GM18505 (cell line): ENCODE results near the gene RPTOR.

Experiments used
- ATAC-seq: cut with Tn5 transposase; IDR thresholded peaks from one replicate; pipeline ENCODE4 v1.9.1; 2021; ENCODE audit not compliant: unreplicated experiment
- POLR2A ChIP-seq: IDR thresholded peaks from 4 replicates; pipeline ENCODE4 v1.6.1; 2011; ENCODE audit warnings: borderline replicate concordance; ENCODE audit not compliant: insufficient read depth, insufficient read length; ENCODE audit errors: extremely low read depth

The RPTOR gene

DNA sequence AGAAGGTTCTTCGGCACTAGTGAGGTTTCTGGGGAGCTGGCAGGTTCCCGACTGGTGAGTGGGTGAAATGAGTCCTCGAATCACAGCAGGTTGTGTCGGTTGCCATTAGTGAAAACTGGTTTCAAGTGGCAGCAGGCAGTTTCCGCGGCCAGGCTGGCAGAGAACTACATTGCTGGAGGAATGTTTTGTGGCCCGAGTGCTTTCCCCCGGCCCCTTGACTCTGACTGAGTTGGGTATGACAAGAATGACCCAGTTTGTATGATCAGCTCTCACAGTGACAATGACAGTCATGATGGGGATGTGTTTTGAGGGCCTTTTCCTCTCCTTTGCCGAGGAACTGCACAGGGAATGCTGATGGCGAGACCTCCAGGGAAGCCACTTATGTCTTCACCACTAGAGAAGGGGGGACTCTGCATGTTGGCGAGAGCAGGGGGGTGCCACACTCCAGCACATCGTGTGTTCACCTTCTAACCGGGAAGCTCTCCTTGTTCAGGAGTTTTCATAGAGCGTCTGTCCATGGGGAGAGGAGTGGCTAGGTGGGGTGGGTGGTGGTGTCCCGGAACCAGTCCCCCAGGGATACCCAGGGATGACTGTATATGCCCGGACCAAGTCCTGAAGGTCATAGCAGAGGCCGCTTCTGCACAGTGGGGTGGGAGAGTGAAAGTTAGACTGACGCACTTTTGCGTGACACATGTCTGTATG lies 241.0 kb downstream of the RPTOR start:
- ATAC-seq: no peak
- TF ChIP-seq POLR2A: no peak

DNA sequence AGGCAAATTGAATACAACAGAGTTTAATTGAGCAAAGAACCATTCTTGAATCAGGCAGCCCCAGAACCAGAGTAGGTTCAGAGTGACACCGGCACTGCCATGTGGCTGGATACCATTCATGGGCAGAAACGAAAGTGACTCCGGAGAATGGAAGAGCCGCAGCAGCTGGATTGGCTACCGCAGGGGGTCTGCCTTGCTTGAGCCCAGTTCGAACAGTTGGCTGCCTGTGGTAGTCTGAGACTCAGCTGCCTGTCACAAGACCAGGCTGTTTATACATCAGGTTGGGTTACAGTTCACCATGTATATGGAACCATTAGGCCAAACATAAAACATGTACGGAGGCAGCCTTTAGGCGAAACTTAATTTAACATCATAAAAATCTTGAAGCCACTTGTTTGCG lies 241.8 kb downstream of the RPTOR start:
- no peak for ATAC-seq

GRCh38 chr17:80786887-80787286 lies 242.2 kb downstream of the RPTOR start:
- ATAC-seq: no peak
- TF ChIP-seq POLR2A: no peak

More for the DNA sequence above, 241.8 kb downstream of the RPTOR start:
- TF ChIP-seq POLR2A: no peak

DNA sequence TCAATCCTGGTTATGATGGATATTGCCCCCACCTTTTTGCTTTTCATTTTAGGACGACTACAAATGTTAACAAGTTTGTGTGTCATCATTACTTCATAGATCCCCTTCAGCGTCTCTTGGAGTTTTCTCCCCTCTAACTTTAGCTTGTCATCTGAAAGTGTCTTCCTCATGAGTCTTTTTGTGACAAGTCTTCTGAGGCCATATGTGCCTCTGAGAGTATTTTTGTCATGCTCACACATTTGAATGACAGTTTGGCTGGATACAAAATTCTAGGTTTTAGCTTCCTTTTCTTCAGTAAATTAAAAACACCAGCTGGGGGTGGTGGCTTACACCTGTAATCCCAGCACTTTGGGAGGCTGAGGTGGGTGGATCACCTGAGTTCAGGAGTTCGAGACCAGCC lies 243.2 kb downstream of the RPTOR start:
- no peak for ATAC-seq
- TF ChIP-seq POLR2A: no peak

- no peak for TF ChIP-seq POLR2A
- ATAC-seq: no peak
Measured at GRCh38 chr17:80789356-80789902, 244.8 kb downstream of the RPTOR start.

GRCh38 chr17:80790021-80790765 lies 245.6 kb downstream of the RPTOR start:
- peak; percentile 34 for TF ChIP-seq POLR2A
- peak; percentile 71 for ATAC-seq

- TF ChIP-seq POLR2A: no peak
- no peak for ATAC-seq
Measured at GRCh38 chr17:80790981-80791742, 246.5 kb downstream of the RPTOR start.

DNA sequence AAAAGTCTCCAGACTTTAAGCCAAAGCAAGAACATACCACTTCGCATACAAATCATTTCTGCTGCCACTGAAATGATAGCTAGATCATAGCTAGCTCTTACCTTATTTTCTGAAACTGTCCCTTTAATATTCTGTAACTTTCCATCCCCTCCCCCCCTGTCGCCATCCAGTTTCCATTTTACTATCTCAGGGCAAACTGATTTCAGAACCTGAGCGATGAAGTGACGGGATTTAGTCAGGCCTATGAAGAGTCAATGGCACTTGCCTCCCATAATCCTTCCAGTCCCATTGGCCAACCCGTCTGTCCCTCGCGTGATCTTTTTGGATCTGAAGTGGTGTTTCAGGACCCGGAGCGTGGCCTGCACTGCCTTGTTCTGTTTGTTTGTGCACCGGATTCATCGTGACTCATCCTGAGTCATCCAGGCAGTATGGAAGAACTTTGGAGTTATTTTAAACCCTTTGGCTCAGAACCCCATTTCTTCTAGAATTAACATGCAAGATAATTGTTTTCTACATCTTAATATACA lies 247.2 kb downstream of the RPTOR start:
- ATAC-seq: no peak
- no peak for TF ChIP-seq POLR2A

- ATAC-seq: no peak
Measured at GRCh38 chr17:80792373-80792781, 247.7 kb downstream of the RPTOR start.

GRCh38 chr17:80793421-80793820 lies 248.8 kb downstream of the RPTOR start:
- no peak for TF ChIP-seq POLR2A
- no peak for ATAC-seq

More at GRCh38 chr17:80792373-80792781, 247.7 kb downstream of the RPTOR start:
- TF ChIP-seq POLR2A: no peak

GRCh38 chr17:80793851-80794267 lies 249.2 kb downstream of the RPTOR start:
- no peak for TF ChIP-seq POLR2A
- ATAC-seq: no peak

DNA sequence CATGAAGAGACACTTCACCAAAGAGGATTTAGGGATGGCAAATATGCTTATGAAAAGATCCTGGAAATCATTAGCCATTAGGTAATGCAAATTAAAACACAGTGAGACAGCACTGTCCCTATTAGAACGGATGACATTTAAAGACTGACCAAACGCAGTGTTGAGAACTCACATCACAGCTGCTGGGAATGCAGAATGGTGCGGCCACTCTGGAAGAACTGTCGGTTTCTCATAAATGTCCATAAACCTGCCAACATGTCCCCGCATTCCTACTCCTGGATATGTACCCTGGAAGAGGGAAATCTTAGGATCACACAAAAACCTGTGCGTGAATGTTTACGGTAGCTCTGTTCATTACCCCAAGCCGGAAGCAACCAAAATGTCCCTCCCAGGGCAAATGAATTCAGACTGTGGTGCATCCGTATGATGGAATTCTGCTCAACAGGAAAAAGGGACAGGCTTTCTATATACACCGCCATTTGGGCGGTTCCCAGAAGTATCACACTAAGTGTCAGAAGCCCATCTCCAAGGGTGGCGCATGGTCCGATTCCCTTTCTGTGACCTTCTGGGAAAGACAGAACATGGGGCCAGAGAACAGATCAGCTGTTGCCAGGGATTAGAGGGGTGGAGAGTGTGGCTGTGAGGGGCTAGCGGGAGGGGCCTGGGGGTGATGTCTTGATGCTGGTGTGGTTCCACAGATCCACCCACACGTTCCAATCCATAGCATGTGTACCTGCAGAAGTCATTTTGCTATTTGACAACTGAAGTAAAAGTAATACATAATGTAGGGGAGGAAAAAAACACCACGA lies 249.8 kb downstream of the RPTOR start:
- no peak for ATAC-seq
- TF ChIP-seq POLR2A: no peak
